ENCODE results near the gene TTC21A.
A peak's percentile ranks its signal among the peaks of the same experiment; 100 is the strongest.

- TF ChIP-seq, protein P1, sequence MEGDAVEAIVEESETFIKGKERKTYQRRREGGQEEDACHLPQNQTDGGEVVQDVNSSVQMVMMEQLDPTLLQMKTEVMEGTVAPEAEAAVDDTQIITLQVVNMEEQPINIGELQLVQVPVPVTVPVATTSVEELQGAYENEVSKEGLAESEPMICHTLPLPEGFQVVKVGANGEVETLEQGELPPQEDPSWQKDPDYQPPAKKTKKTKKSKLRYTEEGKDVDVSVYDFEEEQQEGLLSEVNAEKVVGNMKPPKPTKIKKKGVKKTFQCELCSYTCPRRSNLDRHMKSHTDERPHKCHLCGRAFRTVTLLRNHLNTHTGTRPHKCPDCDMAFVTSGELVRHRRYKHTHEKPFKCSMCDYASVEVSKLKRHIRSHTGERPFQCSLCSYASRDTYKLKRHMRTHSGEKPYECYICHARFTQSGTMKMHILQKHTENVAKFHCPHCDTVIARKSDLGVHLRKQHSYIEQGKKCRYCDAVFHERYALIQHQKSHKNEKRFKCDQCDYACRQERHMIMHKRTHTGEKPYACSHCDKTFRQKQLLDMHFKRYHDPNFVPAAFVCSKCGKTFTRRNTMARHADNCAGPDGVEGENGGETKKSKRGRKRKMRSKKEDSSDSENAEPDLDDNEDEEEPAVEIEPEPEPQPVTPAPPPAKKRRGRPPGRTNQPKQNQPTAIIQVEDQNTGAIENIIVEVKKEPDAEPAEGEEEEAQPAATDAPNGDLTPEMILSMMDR (IDR thresholded peaks at IDR 0.05) = peak in 3 of 4 experiments; percentile 26 to 56 (median 46)
- TF ChIP-seq POLR2A (IDR thresholded peaks at IDR 0.05) = no peak
Measured at GRCh38 chr3:39124876-39125840, 17.7 kb downstream of the TTC21A start.
